ENCODE results near the gene SCAMP1. TPM values are rescaled to one million over a fixed set of nuclear protein-coding genes. Genes with fewer than 3 reads are reported as not detected.

SCAMP1 gene
- total RNA-seq, 4 donors from 2014 or later = 14.9 to 94.1 (median 58.6) TPM

DNA sequence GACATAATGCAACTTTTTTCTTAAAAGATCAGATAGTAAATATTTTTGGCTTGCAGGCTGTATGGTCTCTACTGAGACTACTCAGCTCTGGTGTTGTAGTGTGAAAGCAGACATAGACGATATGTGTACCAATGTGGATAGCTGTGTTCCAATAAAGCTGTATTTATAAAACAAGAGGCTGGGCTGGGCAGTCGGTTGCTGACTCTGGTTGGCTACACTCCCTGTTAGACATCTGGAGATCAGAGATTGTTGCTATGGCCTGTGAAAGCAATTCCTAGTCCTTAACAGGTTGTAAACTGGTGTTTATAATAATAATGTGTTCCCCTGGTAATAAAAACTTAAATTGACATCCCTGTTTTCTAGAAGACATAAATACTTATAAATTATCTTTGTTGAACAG is 24.4 kb upstream of the SCAMP1 start:
- DNase-seq = no peak
- Histone ChIP-seq H3K9me3 (no peaks in the 10 kb centered on the region), H3K4me1 (no peaks in the 10 kb centered on the region), H3K4me3 (no peak overlapping the region), H3K27ac (no peak overlapping the region), H3K36me3 (no peaks in the 10 kb centered on the region), H3K27me3 (no peaks in the 10 kb centered on the region)
- TF ChIP-seq POLR2A (IDR thresholded peaks at IDR 0.05) (no peak), CTCF (IDR thresholded peaks at IDR 0.05) (no peak)
- intact Hi-C loops (cut with DNase I; ENCODE audit: low total_unique reads) = no loop called here

DNA sequence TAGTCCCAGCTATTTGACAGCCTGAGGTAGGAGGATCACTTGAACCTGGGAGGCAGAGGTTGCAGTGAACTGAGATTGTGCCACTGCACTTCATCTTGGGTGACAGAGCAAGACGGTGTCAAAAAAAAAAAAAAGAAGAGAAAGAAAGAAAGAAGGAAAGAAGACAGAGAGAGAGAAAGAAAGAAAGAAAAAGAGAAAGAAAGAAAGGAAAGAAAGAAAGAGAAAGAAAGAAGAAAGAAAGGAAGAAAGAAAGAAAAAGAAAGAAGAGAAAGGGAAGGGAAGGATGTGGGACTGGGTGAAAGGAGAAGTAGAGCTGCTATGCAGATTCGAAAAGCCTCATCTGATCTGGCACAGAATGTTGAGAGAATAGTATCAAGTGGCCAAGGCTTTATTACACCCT is 23.7 kb upstream of the SCAMP1 start:
- no peak for DNase-seq
- no peak for TF ChIP-seq CTCF (IDR thresholded peaks at IDR 0.05)
- no peak for TF ChIP-seq POLR2A (IDR thresholded peaks at IDR 0.05)
- Histone ChIP-seq H3K27ac (no peak overlapping the region), H3K4me3 (no peak overlapping the region), H3K9me3 (no peaks in the 10 kb centered on the region), H3K27me3 (no peaks in the 10 kb centered on the region), H3K36me3 (no peaks in the 10 kb centered on the region), H3K4me1 (no peaks in the 10 kb centered on the region)
- intact Hi-C loops (cut with DNase I; ENCODE audit: low total_unique reads) = no loop called here

DNA sequence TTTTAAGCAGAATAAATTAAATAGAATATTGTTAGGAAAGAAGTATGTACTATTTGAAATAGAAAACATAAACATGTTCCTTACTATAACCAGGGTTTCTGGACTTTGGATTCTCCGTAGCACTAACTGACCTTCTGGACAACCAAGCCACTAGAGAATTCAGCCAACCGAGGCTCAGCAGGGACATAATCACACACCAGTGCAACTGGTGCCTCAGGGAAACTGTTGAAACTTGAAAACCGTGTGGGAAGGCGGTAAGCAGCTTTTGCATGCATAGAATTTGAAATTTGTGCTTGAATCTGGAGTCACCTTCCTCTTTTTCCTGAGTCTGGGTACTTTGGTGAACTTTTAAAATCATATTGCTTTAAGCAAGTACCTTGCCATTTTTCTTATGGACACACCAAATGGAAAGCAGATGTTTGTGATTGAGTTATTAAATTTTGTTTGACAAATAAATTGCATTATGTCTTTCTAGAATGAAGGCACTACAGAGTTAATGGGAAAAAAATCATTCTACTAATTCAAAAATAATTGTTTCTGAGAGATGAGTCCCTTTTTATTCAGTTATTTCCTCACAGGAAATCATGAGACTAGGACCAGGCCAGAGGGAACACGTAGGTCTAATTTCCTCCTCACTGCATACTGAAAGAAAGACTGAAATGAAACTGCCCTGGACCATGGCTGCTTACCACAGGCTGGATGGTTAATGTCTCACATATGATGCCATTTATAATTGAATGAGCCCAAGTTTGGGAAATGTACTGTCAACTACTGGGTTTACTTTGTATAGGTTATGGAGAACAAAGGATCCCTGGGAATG is 20.6 kb upstream of the SCAMP1 start:
- no peaks in the 10 kb centered on the region for H3K36me3 ChIP-seq
- H3K9me3 ChIP-seq = no peaks in the 10 kb centered on the region
- no peak for TF ChIP-seq CTCF (IDR thresholded peaks at IDR 0.05)
- TF ChIP-seq POLR2A (IDR thresholded peaks at IDR 0.05) = no peak
- no peak for DNase-seq
- no peaks in the 10 kb centered on the region for H3K4me1 ChIP-seq
- H3K4me3 ChIP-seq = no peak overlapping the region
- H3K27ac ChIP-seq = no peak overlapping the region
- intact Hi-C loops (cut with DNase I; ENCODE audit: low total_unique reads) = no loop called here
- H3K27me3 ChIP-seq = no peaks in the 10 kb centered on the region

DNA sequence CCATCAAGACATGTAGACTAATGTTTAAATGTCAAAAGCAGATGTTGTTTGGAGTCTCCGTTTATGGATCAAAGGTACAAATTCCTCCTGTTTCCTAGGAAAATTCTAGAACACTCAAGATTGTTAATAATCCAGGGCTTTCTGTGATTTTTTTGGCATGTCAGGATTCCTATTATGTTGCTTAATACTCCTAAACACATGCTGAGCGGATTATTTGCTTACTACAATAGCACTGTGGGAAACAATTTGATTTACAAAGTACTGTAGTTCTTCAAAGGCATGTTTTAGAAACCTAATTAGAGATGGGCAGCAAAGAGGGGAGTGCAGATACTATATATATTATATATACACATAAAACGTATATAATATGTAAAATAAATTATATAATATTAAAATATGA is 19.0 kb upstream of the SCAMP1 start:
- intact Hi-C loops (cut with DNase I; ENCODE audit: low total_unique reads) = no loop called here
- no peak overlapping the region for H3K4me3 ChIP-seq
- no peak for DNase-seq
- H3K27me3 ChIP-seq = no peaks in the 10 kb centered on the region
- H3K4me1 ChIP-seq = no peaks in the 10 kb centered on the region
- no peak overlapping the region for H3K27ac ChIP-seq
- no peaks in the 10 kb centered on the region for H3K9me3 ChIP-seq
- H3K36me3 ChIP-seq = no peaks in the 10 kb centered on the region
- TF ChIP-seq CTCF (IDR thresholded peaks at IDR 0.05) = no peak
- TF ChIP-seq POLR2A (IDR thresholded peaks at IDR 0.05) = no peak

DNA sequence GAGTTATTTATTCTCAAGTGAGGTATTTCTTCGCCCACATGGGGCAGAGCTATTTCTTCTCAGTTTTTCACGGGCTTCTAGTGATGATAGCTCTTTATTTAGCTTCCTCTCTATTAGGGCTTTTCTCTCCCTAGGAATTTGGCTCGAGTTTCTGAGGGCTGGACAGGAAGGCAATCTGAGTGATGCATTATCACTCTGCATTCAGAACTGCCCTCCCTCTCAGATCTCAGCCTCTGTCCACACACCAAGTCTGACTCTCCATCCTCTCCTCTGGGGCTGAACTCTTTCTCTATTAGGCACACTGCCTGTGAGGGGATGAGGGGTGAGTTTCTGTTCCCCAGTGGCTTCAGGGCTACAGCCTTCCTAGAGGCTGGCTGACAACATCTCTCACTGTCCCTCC is 14.9 kb upstream of the SCAMP1 start:
- H3K27me3 ChIP-seq = no peaks in the 10 kb centered on the region
- no peaks in the 10 kb centered on the region for H3K9me3 ChIP-seq
- no peaks in the 10 kb centered on the region for H3K4me1 ChIP-seq
- H3K27ac ChIP-seq = no peak overlapping the region
- intact Hi-C loops (cut with DNase I; ENCODE audit: low total_unique reads) = no loop called here
- no peak for DNase-seq
- H3K36me3 ChIP-seq = no peaks in the 10 kb centered on the region
- no peak overlapping the region for H3K4me3 ChIP-seq
- TF ChIP-seq CTCF (IDR thresholded peaks at IDR 0.05) (no peak), POLR2A (IDR thresholded peaks at IDR 0.05) (no peak)

Data from uterus (tissue), 4 donors.